HepG2 (cell line): Measurements from ENCODE around the gene ENAH. TPM values are rescaled to one million over a fixed set of nuclear protein-coding genes. Genes with fewer than 3 reads are reported as not detected.

Experiments
- AKAP8 ChIP-seq: sonication (generic); formaldehyde crosslinking; IDR thresholded peaks from 2 replicates; pipeline ENCODE4 v1.5.1; 2020; ENCODE audit warnings: mild to moderate bottlenecking, missing genetic modification reagents
- ATM ChIP-seq: fragments of 450-650 bp; IDR thresholded peaks from 2 replicates; pipeline ENCODE4 v1.7.1; 2017; ENCODE audit warnings: mild to moderate bottlenecking, borderline replicate concordance
- CBX5 ChIP-seq: sonication (generic); formaldehyde crosslinking; IDR thresholded peaks from 2 replicates; pipeline ENCODE4 v1.4.0; 2020; ENCODE audit warnings: missing genetic modification reagents, borderline replicate concordance
- CEBPB ChIP-seq: IDR thresholded peaks from 2 replicates; pipeline ENCODE4 v1.6.1; 2011; ENCODE audit warnings: low read depth, low read length, improper control_type of control experiment, borderline replicate concordance
- CEBPG ChIP-seq: IDR thresholded peaks from 2 replicates; pipeline ENCODE4 v1.6.1; 2016
- E2F1 ChIP-seq: sonication (generic); formaldehyde crosslinking; IDR thresholded peaks from 2 replicates; pipeline ENCODE4 v1.5.0; 2020; ENCODE audit warnings: missing genetic modification reagents
- E2F2 ChIP-seq: sonication (generic); formaldehyde crosslinking; IDR thresholded peaks from 2 replicates; pipeline ENCODE4 v1.4.0; 2020; ENCODE audit warnings: missing genetic modification reagents, borderline replicate concordance
- FIP1L1 ChIP-seq: fragments of 200-400 bp; formaldehyde crosslinking; IDR thresholded peaks from 2 replicates; pipeline ENCODE4 v1.6.1; 2018; ENCODE audit warnings: low read depth, mild to moderate bottlenecking, low read length, moderate library complexity, borderline replicate concordance; ENCODE audit not compliant: insufficient read depth
- GMEB2 ChIP-seq: IDR thresholded peaks from 2 replicates; pipeline ENCODE4 v1.6.1; 2016; ENCODE audit warnings: missing biosample characterization, missing genetic modification reagents, low read depth
- HMGXB4 ChIP-seq, 2 experiments: sonication (generic) in 1 of 2; formaldehyde crosslinking in 1 of 2; IDR thresholded peaks; 2 replicates each; pipeline versions ENCODE4 v1.4.0 to v1.6.1; 2018 to 2020; ENCODE audit warnings: missing genetic modification reagents in 2 of 2, borderline replicate concordance in 1 of 2, low read depth in 1 of 2, mild to moderate bottlenecking in 1 of 2, missing biosample characterization in 1 of 2
- MED8 ChIP-seq: sonication (generic); formaldehyde crosslinking; IDR thresholded peaks from 2 replicates; pipeline ENCODE4 v1.8.1; 2023; ENCODE audit warnings: mild to moderate bottlenecking, missing genetic modification reagents; ENCODE audit not compliant: insufficient replicate concordance
- PHF21A ChIP-seq: sonication (generic); formaldehyde crosslinking; IDR thresholded peaks from 2 replicates; pipeline ENCODE4 v1.5.0; 2020; ENCODE audit warnings: mild to moderate bottlenecking, missing genetic modification reagents
- RBAK ChIP-seq: sonication (generic); formaldehyde crosslinking; IDR thresholded peaks from 2 replicates; pipeline ENCODE4 v1.5.1; 2020; ENCODE audit warnings: mild to moderate bottlenecking, missing genetic modification reagents
- TCF12 ChIP-seq, 2 experiments: fragments of 450-650 bp in 1 of 2; sonication (generic) in 1 of 2; formaldehyde crosslinking in 1 of 2; IDR thresholded peaks; 2 replicates each; pipeline versions ENCODE4 v1.6.1 to v1.8.0; 2017 to 2022; ENCODE audit warnings: antibody characterized with exemption in 1 of 2, mild to moderate bottlenecking in 1 of 2, missing genetic modification reagents in 1 of 2, moderate library complexity in 1 of 2
- TEAD3 ChIP-seq: optimal IDR thresholded peaks from 2 replicates; pipeline ENCODE3; 2016; ENCODE audit warnings: borderline replicate concordance
- XBP1 ChIP-seq: sonication (generic); formaldehyde crosslinking; IDR thresholded peaks from 2 replicates; pipeline ENCODE4 v1.5.0; 2020; ENCODE audit warnings: missing genetic modification reagents
- ZNF124 ChIP-seq: sonication (generic); formaldehyde crosslinking; IDR thresholded peaks from 2 replicates; pipeline ENCODE4 v1.4.0; 2020; ENCODE audit warnings: missing genetic modification reagents
- ZNF20 ChIP-seq: sonication (generic); formaldehyde crosslinking; IDR thresholded peaks from 2 replicates; pipeline ENCODE4 v1.4.0; 2020; ENCODE audit warnings: mild to moderate bottlenecking, moderate library complexity, missing genetic modification reagents
- ZNF260 ChIP-seq: sonication (generic); formaldehyde crosslinking; IDR thresholded peaks from 2 replicates; pipeline ENCODE4 v1.4.0; 2020; ENCODE audit warnings: missing genetic modification reagents, low read depth, mild to moderate bottlenecking, borderline replicate concordance
- ZNF383 ChIP-seq: sonication (generic); formaldehyde crosslinking; IDR thresholded peaks from 2 replicates; pipeline ENCODE4 v1.4.0; 2020; ENCODE audit warnings: missing genetic modification reagents, mild to moderate bottlenecking, borderline replicate concordance
- ZNF569 ChIP-seq: sonication (generic); formaldehyde crosslinking; IDR thresholded peaks from 2 replicates; pipeline ENCODE4 v1.5.0; 2020; ENCODE audit warnings: mild to moderate bottlenecking, missing genetic modification reagents, moderate library complexity, borderline replicate concordance
- ZNF570 ChIP-seq: sonication (generic); formaldehyde crosslinking; IDR thresholded peaks from 2 replicates; pipeline ENCODE4 v1.4.0; 2020; ENCODE audit warnings: mild to moderate bottlenecking, missing genetic modification reagents, borderline replicate concordance
- ZNF761 ChIP-seq: sonication (generic); formaldehyde crosslinking; conservative IDR thresholded peaks from 2 replicates; pipeline ENCODE4 v1.4.0; 2020; ENCODE audit warnings: mild to moderate bottlenecking, missing genetic modification reagents
- polyA plus RNA-seq, 8 experiments: library from polyadenylated mRNA; depleted of rRNA in 3 of 8; stranded (reverse) in 7 of 8; unstranded in 1 of 8; fragments of >200 nt; fragmentation: Illumina TruSeq in 4 of 8; extraction: Trizol in 4 of 8; gene quantifications; 2 replicates each; pipeline versions ENCODE4 v1.2.1 to v1.2.3, GENCODE V29; 2011 to 2016; ENCODE audit warnings: low read depth in 4 of 8, missing spikeins in 1 of 8, mixed read lengths in 1 of 8; ENCODE audit not compliant: insufficient read depth in 1 of 8
- total RNA-seq, 5 experiments: library from RNA; depleted of rRNA; stranded (reverse); fragments of >200 nt; fragmentation: Illumina TruSeq; extraction: Trizol; gene quantifications; 2 replicates each; pipeline ENCODE4 v1.2.3, GENCODE V29; 2016; ENCODE audit warnings: low read depth in 1 of 5

ENAH gene
- total and polyA plus RNA-seq, 2 of the 13 experiments (the other 11 are each of a cell fraction or from before 2014, with no cell fraction given), result 22.1 to 58.3 TPM

- TF ChIP-seq XBP1 (CRISPR knock-in tag) (no peak), RBAK (no peak), CEBPB (no peak), HMGXB4 (CRISPR knock-in tag; IDR thresholded peaks at IDR 0.05; ENCODE audit: borderline replicate concordance in 1 of 2, low read depth in 1 of 2) (peak; percentile 99), GMEB2 (CRISPR knock-in tag) (no peak), ZNF761 (peak; percentile 2; the same call in 1 of the 2 replicates), E2F1 (CRISPR knock-in tag) (0 out of 2 replicates have a peak, but pooled peaks have one; percentile 34), ATM (no peak), ZNF124 (CRISPR knock-in tag) (no peak; the same call in 1 of the 2 replicates), AKAP8 (CRISPR knock-in tag) (0 out of 2 replicates have a peak, but pooled peaks have one; percentile 27), CEBPG (CRISPR knock-in tag) (peak; percentile 54; the same call in 1 of the 2 replicates), ZNF570 (CRISPR knock-in tag) (no peak), ZNF260 (CRISPR knock-in tag) (no peak), CBX5 (CRISPR knock-in tag) (peak; percentile 51; the same call in 1 of the 2 replicates), PHF21A (CRISPR knock-in tag) (peak; percentile 65; the same call in 1 of the 2 replicates), E2F2 (CRISPR knock-in tag) (no peak), TEAD3 (CRISPR knock-in tag) (no peak), ZNF20 (CRISPR knock-in tag) (no peak), ZNF383 (CRISPR knock-in tag) (peak; percentile 93; the same call in 1 of the 2 replicates), FIP1L1 (no peak), TCF12 (IDR thresholded peaks at IDR 0.05) (no peak), TCF12 (CRISPR knock-in tag; IDR thresholded peaks at IDR 0.05) (no peak), ZNF569 (CRISPR knock-in tag) (no peak), MED8 (CRISPR knock-in tag) (no peak)
Measured at GRCh38 chr1:225474986-225475820, 177.7 kb downstream of the ENAH start (continued).
